IPS-20b (cell line): ENCODE measurements around the gene NSMF.
"Not testable (repeated sequence)": the region's sequence is repeated elsewhere in the genome, so short reads cannot be mapped to it uniquely, and the experiment has no call there.

Experiments used
- H3K27ac ChIP-seq: one replicate; pipeline ENCODE4 v1.5.1; 2013; ENCODE audit warnings: low read length
- H3K27me3 ChIP-seq: 2 replicates; pipeline ENCODE4 v1.6.1; 2013; ENCODE audit warnings: mild to moderate bottlenecking, low read length, inconsistent platforms; ENCODE audit not compliant: insufficient read depth
- H3K36me3 ChIP-seq: 2 replicates; pipeline ENCODE4 v1.6.1; 2013; ENCODE audit warnings: low read depth, mild to moderate bottlenecking, inconsistent platforms, low read length, moderate library complexity; ENCODE audit not compliant: insufficient read depth
- H3K4me1 ChIP-seq: 2 replicates; pipeline ENCODE4 v1.6.1; 2013; ENCODE audit warnings: mild to moderate bottlenecking, control low read depth, inconsistent platforms, low read length, moderate library complexity; ENCODE audit not compliant: insufficient read depth
- H3K4me3 ChIP-seq: 2 replicates; pipeline ENCODE4 v1.5.1; 2013; ENCODE audit warnings: mild to moderate bottlenecking, low read length, inconsistent platforms
- H3K9ac ChIP-seq: 2 replicates; pipeline ENCODE4 v1.6.1; 2013; ENCODE audit warnings: low read depth, mild to moderate bottlenecking, inconsistent platforms, low read length, moderate library complexity
- H3K9me3 ChIP-seq: 2 replicates; pipeline ENCODE4 v1.6.1; 2013; ENCODE audit warnings: mild to moderate bottlenecking, low read depth, low read length, inconsistent platforms; ENCODE audit not compliant: insufficient read depth

Gene NSMF

DNA sequence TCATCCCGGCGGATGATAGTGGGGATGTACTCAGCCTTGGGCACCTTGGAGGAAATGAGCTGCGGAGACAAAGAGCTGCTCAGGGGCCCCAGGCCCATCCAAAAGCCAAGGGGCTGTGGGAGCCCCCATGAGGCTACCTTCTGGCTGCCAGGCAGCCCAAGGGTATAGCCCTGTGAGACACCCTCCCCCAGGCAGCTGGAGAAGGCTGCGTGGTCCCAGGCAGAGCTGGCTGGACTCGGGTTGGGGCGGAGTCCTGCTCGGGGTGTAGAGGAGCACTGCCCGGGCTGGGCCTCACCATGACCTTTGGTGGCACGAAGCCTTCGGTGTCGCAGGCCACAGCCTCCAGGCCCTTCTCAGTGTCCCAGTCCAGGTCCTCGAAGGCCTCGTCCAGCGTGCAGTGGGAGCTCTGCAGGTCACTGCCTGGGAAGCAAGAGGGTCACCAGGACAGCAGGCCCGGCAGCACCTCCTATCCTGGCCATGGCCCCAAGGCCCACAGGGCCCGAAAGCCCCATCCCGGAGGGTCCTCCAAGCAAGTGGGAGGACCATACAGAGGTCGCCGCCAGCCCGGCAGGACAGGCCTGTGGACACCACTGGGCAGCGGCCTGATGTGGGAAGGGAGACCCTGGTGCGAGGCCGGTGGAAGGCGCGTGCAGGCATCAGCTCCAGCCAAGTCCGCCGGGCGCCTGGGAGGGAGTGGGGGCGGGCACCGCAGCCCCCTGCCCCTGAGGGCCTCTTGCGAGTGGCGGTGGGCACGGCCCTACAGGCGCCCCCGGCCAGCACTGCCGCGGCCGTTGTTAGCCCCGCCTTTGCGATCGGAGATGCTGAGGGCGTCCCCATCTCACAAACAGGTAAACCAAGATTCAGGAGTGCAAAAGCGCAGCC, 6.1 kb downstream of the NSMF start:
- Histone ChIP-seq H3K9ac (no peak overlapping the region), H3K4me1 (peaks cover 9% of the 10 kb centered on the region), H3K36me3 (peaks cover 21% of the 10 kb centered on the region; the same call in 1 of the 2 replicates), H3K9me3 (no peaks in the 10 kb centered on the region), H3K4me3 (peak overlapping the region; percentile 64; the same call in 1 of the 2 replicates), H3K27ac (no peak overlapping the region), H3K27me3 (no peaks in the 10 kb centered on the region)

DNA sequence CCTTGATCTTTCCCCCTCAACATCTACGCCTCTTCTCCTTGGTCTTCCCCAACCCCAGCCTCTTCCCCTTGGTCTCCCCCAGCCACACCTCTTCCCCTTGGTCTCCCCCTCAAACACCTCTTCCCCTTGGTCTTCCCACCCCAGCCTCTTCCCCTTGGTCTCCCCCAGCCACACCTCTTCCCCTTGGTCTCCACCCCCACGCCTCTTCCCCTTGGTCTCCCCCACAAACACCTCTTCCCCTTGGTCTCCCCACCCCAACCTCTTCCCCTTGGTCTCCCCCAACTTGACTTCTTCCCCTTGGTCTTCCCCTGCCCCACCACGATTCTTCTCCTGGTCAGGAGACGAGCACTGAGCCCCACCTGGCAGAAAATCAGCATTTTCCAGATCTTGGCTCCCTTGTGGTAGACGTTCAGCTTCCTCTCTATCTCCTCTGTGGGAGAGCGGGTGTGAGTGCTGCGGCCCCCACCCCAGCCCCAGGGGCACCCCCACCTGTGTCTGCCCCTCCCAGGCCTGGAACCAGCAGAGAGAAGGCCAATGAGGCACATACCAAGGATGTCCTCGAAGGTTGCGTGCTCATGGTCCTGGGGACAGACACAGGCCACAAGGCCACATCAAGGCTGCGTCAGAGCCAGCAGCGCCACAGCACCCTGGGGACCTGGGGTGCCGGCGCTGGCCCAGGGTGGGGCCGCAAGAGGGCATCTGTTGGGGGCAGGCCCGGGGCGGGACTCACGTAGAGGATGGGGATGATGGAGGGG, 7.0 kb downstream of the NSMF start:
- Histone ChIP-seq H3K27ac (no peak overlapping the region), H3K9me3 (no peaks in the 10 kb centered on the region), H3K4me3 (no peak overlapping the region), H3K9ac (no peak overlapping the region), H3K27me3 (no peaks in the 10 kb centered on the region), H3K4me1 (peaks cover 7% of the 10 kb centered on the region), H3K36me3 (peaks cover 20% of the 10 kb centered on the region; the same call in 1 of the 2 replicates)

DNA sequence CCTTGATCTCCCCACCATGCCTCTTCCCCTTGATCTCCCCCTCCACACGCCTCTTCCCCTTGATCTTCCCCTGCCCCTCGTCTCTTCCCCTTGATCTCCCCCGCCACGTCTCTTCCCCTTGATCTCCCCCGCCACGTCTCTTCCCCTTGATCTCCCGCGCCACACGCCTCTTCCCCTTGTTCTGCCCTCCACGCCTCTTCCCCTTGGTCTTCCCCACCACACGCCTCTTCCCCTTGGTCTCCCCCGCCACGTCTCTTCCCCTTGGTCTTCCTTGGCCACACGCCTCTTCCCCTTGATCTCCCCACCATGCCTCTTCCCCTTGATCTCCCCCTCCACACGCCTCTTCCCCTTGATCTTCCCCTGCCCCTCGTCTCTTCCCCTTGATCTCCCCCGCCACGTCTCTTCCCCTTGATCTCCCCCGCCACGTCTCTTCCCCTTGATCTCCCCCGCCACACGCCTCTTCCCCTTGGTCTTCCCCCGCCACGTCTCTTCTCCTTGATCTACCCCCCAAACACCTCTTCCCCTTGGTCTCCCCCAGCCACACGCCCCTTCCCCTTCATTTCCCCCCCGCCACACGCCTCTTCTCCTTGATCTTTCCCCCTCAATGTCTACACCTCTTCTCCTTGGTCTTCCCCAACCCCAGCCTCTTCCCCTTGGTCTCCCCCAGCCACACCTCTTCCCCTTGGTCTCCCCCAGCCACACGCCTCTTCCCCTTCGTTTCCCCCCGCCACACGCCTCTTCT, 7.7 kb downstream of the NSMF start:
- not testable (repeated sequence) for H3K27ac ChIP-seq, H3K9me3 ChIP-seq, H3K9ac ChIP-seq, H3K4me1 ChIP-seq, H3K4me3 ChIP-seq, H3K27me3 ChIP-seq
- H3K36me3 ChIP-seq: peaks cover 13% of the 10 kb centered on the region; the same call in 1 of the 2 replicates

DNA sequence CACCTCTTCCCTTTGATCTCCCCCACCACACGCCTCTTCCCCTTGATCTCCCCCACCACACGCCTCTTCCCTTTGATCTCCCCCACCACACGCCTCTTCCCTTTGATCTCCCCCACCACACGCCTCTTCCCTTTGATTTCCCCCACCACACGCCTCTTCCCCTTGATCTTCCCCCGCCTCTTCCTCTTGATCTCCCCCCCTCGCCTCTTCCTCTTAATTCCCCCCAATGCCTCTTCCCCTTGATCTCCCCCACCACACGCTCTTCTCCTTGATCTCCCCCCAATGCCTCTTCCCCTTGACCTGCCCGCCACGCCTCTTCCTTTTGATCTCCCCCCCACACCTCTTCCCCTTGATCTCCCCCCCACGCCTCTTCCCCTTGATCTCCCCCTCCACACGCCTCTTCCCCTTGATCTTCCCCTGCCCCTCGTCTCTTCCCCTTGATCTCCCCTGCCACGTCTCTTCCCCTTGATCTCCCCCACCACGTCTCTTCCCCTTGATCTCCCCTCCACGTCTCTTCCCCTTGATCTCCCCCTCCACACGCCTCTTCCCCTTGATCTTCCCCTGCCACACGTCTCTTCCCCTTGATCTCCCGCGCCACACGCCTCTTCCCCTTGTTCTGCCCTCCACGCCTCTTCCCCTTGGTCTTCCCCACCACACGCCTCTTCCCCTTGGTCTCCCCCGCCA, 8.5 kb downstream of the NSMF start:
- H3K36me3 ChIP-seq: peaks cover 12% of the 10 kb centered on the region; the same call in 1 of the 2 replicates
- H3K4me1 ChIP-seq, H3K27me3 ChIP-seq, H3K27ac ChIP-seq, H3K9me3 ChIP-seq, H3K9ac ChIP-seq, H3K4me3 ChIP-seq: not testable (repeated sequence)

DNA sequence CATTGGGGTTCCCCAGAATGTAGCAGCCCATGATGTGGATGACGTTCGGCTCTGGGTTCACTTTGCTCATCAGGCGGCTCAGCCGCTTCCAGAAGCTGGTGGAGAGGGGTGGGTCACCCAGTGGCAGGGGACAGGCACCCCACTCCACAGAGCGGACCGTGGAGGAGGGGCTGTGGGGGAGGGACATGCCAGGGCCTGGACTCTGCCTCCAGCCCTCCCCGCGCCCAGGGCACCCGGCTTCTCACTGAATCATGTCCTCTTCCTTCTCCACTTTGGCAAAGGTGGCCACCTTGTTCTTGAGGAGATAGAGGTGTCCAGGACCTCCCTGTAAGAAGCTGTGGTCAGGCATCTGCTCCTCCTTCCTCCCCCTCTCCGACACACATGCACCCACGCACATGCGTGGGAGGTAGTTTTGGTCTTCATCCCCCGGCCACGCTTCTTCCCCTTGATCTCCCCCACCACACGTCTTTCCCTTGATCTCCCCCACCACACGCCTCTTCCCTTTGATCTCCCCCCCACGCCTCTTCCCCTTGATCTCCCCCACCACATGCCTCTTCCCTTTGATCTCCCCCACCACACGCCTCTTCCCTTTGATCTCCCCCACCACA, 9.1 kb downstream of the NSMF start:
- Histone ChIP-seq H3K27ac (no peak overlapping the region), H3K4me3 (no peak overlapping the region), H3K36me3 (peaks cover 12% of the 10 kb centered on the region; the same call in 1 of the 2 replicates), H3K27me3 (no peaks in the 10 kb centered on the region), H3K9me3 (no peaks in the 10 kb centered on the region), H3K4me1 (peaks cover 7% of the 10 kb centered on the region), H3K9ac (no peak overlapping the region)

DNA sequence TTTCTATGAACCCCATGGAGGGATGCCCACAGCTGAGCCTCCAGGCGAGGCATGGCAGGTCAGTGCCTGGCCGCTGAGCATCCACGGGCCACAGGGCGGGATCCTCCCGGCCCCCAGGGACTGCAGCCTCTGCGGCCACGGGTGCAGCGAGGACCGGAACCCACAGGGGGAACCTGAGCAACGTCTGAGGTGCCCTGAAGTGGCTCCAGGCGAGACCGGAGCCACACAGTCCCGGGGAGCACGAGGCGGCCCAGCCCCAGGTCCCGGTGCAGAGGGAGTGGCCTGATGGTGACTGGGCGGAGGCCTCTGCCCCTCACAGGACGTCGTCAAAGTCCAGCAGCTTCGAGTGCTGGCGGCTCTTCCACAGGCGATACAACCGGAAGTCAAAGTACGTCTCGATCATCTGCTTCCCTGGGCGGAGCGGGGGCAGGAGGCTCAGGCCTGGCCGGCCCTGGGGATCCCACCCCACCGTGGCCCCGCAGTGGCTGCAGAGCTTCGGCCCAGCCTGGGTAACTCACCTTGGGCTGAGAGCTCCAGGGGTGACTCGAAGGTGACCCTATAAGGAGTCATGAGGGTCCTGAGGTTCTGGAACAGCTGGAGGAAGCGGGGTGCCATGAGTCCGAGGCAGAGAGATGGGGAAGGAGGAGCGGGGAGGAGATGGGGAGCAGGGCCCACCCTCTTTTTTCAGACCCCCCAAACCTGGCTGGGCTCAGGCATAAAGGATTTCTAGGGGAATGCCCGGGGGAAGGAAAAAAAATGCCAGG, 9.9 kb downstream of the NSMF start:
- peaks cover 1% of the 10 kb centered on the region for H3K4me1 ChIP-seq
- no peaks in the 10 kb centered on the region for H3K27me3 ChIP-seq
- H3K4me3 ChIP-seq: no peak overlapping the region
- H3K36me3 ChIP-seq: peaks cover 12% of the 10 kb centered on the region; the same call in 1 of the 2 replicates
- no peak overlapping the region for H3K9ac ChIP-seq
- H3K9me3 ChIP-seq: no peaks in the 10 kb centered on the region
- no peak overlapping the region for H3K27ac ChIP-seq

DNA sequence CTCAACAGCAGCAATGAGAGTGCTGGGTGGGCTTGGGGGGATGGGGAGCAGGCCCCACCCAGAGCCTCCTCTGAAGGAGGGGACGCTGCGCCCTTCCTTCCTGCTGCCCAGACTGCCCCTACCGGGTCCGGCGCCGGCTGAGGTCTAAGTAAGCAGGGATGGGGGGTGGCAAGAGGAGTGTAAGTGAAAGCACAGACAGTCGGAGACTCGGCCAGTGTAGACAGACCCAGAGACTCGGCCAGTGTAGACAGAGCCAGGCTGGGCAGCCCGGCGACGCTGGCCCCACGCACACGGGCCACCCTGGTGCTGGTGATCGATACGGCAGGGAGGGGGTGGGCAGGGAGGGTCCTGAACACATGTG, 10.6 kb downstream of the NSMF start:
- Histone ChIP-seq H3K9ac (no peak overlapping the region), H3K4me3 (no peak overlapping the region), H3K27ac (no peak overlapping the region), H3K27me3 (no peaks in the 10 kb centered on the region), H3K9me3 (no peaks in the 10 kb centered on the region), H3K36me3 (peaks cover 12% of the 10 kb centered on the region; the same call in 1 of the 2 replicates), H3K4me1 (no peaks in the 10 kb centered on the region)

DNA sequence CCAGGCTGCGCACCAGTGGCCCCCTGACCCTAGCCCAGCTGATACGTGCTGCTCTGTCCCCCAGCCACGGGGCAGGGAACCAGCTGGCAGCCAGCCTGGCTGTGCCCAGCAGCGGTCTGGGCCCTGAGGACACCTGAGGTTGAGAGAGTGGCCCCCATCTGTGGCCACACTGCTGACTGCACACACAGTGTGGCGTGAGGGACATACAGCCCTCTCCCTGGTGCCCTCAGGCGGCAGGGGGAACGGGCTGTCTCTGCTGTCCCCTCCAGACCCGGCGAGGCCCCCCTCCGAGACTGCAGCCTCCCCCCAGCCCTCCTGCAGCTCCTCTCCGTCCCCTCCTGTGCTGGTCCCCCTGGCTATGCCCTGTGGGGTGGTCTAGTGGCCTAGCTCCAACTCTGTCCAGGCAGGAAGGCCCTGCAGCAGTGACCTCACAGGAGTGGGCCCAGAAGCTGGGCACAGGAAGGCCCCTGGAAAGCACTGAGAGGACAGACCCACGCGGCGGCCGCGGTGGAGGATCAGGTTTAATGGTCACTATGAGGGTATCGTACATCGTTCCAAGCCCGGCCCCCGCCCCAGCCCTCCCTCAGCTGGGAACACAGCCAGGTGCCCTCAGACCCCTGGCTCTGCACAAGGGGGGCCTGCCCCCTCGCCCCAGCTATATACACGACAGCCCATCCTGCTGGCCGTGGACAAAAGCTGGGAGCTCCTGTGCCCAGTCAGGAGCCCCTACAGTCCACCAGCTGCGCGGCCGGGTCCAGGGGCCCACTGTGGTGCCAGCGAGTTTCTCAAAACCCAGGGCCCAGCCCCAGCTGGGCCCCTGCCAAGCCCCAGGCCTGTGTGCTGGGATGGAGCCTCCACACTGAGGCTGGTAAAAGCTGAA, 11.2 kb downstream of the NSMF start:
- Histone ChIP-seq H3K27ac (no peak overlapping the region), H3K4me3 (no peak overlapping the region), H3K9me3 (no peaks in the 10 kb centered on the region), H3K4me1 (no peaks in the 10 kb centered on the region), H3K9ac (no peak overlapping the region), H3K36me3 (peaks cover 12% of the 10 kb centered on the region; the same call in 1 of the 2 replicates), H3K27me3 (no peaks in the 10 kb centered on the region; the same call in 1 of the 2 replicates)

DNA sequence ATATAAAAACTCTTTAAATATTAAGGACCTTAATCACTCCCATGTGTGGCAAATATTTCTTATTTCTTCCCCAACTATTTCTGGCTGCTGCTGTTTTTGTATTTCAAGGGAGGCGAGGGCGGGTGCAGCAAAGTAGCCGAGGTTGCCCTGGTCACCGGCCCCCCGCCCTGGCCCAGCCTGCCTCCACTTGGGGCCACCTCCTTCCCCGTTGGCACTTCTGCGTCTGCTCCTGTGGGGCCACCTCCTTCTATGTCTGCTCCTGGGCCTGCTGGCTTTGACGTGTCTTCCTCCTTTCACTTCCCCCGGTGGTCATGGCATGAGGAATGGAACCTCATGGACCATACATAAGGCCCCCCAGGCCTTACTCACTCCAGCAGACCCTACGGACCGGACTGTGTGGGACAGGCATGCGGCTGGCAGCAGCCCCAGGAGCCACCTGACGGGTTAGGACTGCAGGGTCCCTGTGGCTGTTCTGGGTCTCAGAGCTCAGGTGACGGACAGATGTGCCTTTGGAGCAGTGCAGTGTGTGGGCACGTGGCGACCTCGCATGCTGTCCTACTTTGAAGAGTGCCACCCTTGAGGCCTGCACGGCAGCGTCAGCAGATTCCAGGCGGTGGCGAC, 12.2 kb downstream of the NSMF start:
- no peak overlapping the region for H3K4me3 ChIP-seq
- peaks cover 12% of the 10 kb centered on the region; the same call in 1 of the 2 replicates for H3K36me3 ChIP-seq

More for the DNA sequence above, 12.2 kb downstream of the NSMF start:
- Histone ChIP-seq H3K9me3 (no peaks in the 10 kb centered on the region), H3K9ac (no peak overlapping the region), H3K27me3 (peaks cover 7% of the 10 kb centered on the region; the same call in 1 of the 2 replicates), H3K27ac (no peak overlapping the region), H3K4me1 (no peaks in the 10 kb centered on the region)
